ENCODE measurements around the gene TMEM63A.
"Not testable (repeated sequence)": the region's sequence is repeated elsewhere in the genome, so short reads cannot be mapped to it uniquely, and the experiment has no call there.

TMEM63A gene

GRCh38 chr1:225796097-225796496, 86.1 kb downstream of the TMEM63A start:
- DNase-seq (ENCODE audit: low read depth in 3 of 3): not testable (repeated sequence)

Measured in stimulated activated CD4-positive, alpha-beta T cell treated with anti-CD3 and anti-CD28 coated beads, TNF-alpha, amount 100 ng/mL, for 24 hours (primary cell).